Airway epithelial cell (primary cell): ENCODE results near the gene KRTAP9-2. TPM values are rescaled to one million over a fixed set of nuclear protein-coding genes. Genes with fewer than 3 reads are reported as not detected.

Experiments used
- total RNA-seq: library from RNA; depleted of rRNA; stranded (reverse); fragments of >200 nt; gene quantifications from 2 replicates; pipeline ENCODE4 v1.2.3, GENCODE V29; 2015

Gene KRTAP9-2
- not detected in 2 replicates for total RNA-seq

GRCh38 chr17:41226598-41227095, at the start of gene KRTAP9-2:
Gene KRTAP9-2, plus strand, starts transcription at chr17:41226648. Its CDS starts 7 bp downstream, at chr17:41226655.

GRCh38 chr17:41177727-41178271, 48.6 kb upstream of the KRTAP9-2 start, which contains the start of gene KRTAP4-2:
Gene KRTAP4-2, minus strand, starts transcription at chr17:41178221. Its CDS starts 57 bp downstream, at chr17:41178164.

GRCh38 chr17:41184480-41184961, 41.9 kb upstream of the KRTAP9-2 start, which contains the start of gene KRTAP4-1:
Gene KRTAP4-1, minus strand, starts transcription at chr17:41184911. Its CDS starts 57 bp downstream, at chr17:41184854.

GRCh38 chr17:41189837-41190318, 36.6 kb upstream of the KRTAP9-2 start, which contains the start of gene KRTAP9-1:
Gene KRTAP9-1, plus strand, starts transcription at chr17:41189887. Its CDS starts 0 bp downstream, at chr17:41189887.

GRCh38 chr17:41232399-41233105, 6.1 kb downstream of the KRTAP9-2 start, which contains the start of gene KRTAP9-3:
Gene KRTAP9-3, plus strand, starts transcription at chr17:41232449. Its CDS starts 53 bp downstream, at chr17:41232502.

GRCh38 chr17:41237949-41238437, 11.5 kb downstream of the KRTAP9-2 start, which contains the start of gene KRTAP9-8:
Gene KRTAP9-8, plus strand, starts transcription at chr17:41237999. Its CDS starts 53 bp downstream, at chr17:41238052.

GRCh38 chr17:41249637-41250240, 23.3 kb downstream of the KRTAP9-2 start, which contains the start of gene KRTAP9-4:
Gene KRTAP9-4, plus strand, starts transcription at chr17:41249687. Its CDS starts 34 bp downstream, at chr17:41249721.

GRCh38 chr17:41255381-41256290, 29.2 kb downstream of the KRTAP9-2 start, which contains the start of gene KRTAP9-9:
Gene KRTAP9-9, plus strand, starts transcription at chr17:41255384.

GRCh38 chr17:41265078-41265477, 38.6 kb downstream of the KRTAP9-2 start, which contains the start of gene KRTAP9-6:
Gene KRTAP9-6, plus strand, starts transcription at chr17:41265378. Its CDS starts 0 bp downstream, at chr17:41265378.

GRCh38 chr17:41275648-41276190, 49.3 kb downstream of the KRTAP9-2 start, which contains the start of gene KRTAP9-7:
Gene KRTAP9-7, plus strand, starts transcription at chr17:41275698. Its CDS starts 0 bp downstream, at chr17:41275698.

Other genes starting within 250 kb of the KRTAP9-2 start
- gene KRT40, start 242.3 kb upstream of the KRTAP9-2 start, total RNA-seq: 0.07 TPM in 1 of 2 replicates, not detected in the other
- not detected in 2 replicates for gene KRTAP3-3, start 232.5 kb upstream of the KRTAP9-2 start, total RNA-seq
- gene KRTAP3-2, start 226.7 kb upstream of the KRTAP9-2 start, total RNA-seq: not detected in 2 replicates
- not detected in 2 replicates for gene KRTAP3-1, start 217.5 kb upstream of the KRTAP9-2 start, total RNA-seq
- gene KRTAP1-5, start 199.4 kb upstream of the KRTAP9-2 start, total RNA-seq: not detected in 2 replicates
- not detected in 2 replicates for gene KRTAP1-4, start 196.5 kb upstream of the KRTAP9-2 start, total RNA-seq
- not detected in 2 replicates for gene KRTAP1-3, start 191.8 kb upstream of the KRTAP9-2 start, total RNA-seq
- not detected in 2 replicates for gene KRTAP1-1, start 185.2 kb upstream of the KRTAP9-2 start, total RNA-seq
- not detected in 2 replicates for gene KRTAP2-1, start 179.3 kb upstream of the KRTAP9-2 start, total RNA-seq
- not detected in 2 replicates for gene KRTAP2-2, start 171.4 kb upstream of the KRTAP9-2 start, total RNA-seq
- 0.21 and 0.84 TPM in 2 replicates for gene KRTAP2-3, start 166.5 kb upstream of the KRTAP9-2 start, total RNA-seq
- not detected in 2 replicates for gene KRTAP2-4, start 160.8 kb upstream of the KRTAP9-2 start, total RNA-seq
- gene KRTAP4-7, start 142.5 kb upstream of the KRTAP9-2 start, total RNA-seq: not detected in 2 replicates
- not detected in 2 replicates for gene KRTAP4-8, start 128.5 kb upstream of the KRTAP9-2 start, total RNA-seq
- not detected in 2 replicates for gene KRTAP4-16, start 124.4 kb upstream of the KRTAP9-2 start, total RNA-seq
- gene KRTAP4-9, start 121.3 kb upstream of the KRTAP9-2 start, total RNA-seq: not detected in 2 replicates
- not detected in 2 replicates for gene KRTAP4-11, start 108.3 kb upstream of the KRTAP9-2 start, total RNA-seq
- not detected in 2 replicates for gene KRTAP4-12, start 102.5 kb upstream of the KRTAP9-2 start, total RNA-seq
- not detected in 2 replicates for gene KRTAP4-6, start 86.1 kb upstream of the KRTAP9-2 start, total RNA-seq
- gene KRTAP4-5, start 76.8 kb upstream of the KRTAP9-2 start, total RNA-seq: not detected in 2 replicates
- not detected in 2 replicates for gene KRTAP4-4, start 65.9 kb upstream of the KRTAP9-2 start, total RNA-seq
- gene KRTAP4-3, start 58.4 kb upstream of the KRTAP9-2 start, total RNA-seq: not detected in 2 replicates
- gene KRTAP4-2, start 48.4 kb upstream of the KRTAP9-2 start, total RNA-seq: not detected in 2 replicates
- not detected in 2 replicates for gene KRTAP4-1, start 41.7 kb upstream of the KRTAP9-2 start, total RNA-seq
- gene KRTAP9-1, start 36.8 kb upstream of the KRTAP9-2 start, total RNA-seq: not detected in 2 replicates
- not detected in 2 replicates for gene KRTAP9-3, start 5.8 kb downstream of the KRTAP9-2 start, total RNA-seq
- gene KRTAP9-8, start 11.4 kb downstream of the KRTAP9-2 start, total RNA-seq: not detected in 2 replicates
- gene KRTAP9-4, start 23.0 kb downstream of the KRTAP9-2 start, total RNA-seq: not detected in 2 replicates
- gene KRTAP9-9, start 28.7 kb downstream of the KRTAP9-2 start, total RNA-seq: not detected in 2 replicates
- not detected in 2 replicates for gene KRTAP9-6, start 38.7 kb downstream of the KRTAP9-2 start, total RNA-seq
- not detected in 2 replicates for gene KRTAP9-7, start 49.0 kb downstream of the KRTAP9-2 start, total RNA-seq
- gene KRTAP29-1, start 76.2 kb downstream of the KRTAP9-2 start, total RNA-seq: not detected in 2 replicates
- not detected in 2 replicates for gene KRTAP16-1, start 82.7 kb downstream of the KRTAP9-2 start, total RNA-seq
- gene KRTAP17-1, start 89.1 kb downstream of the KRTAP9-2 start, total RNA-seq: not detected in 2 replicates
- gene KRT33A, start 124.2 kb downstream of the KRTAP9-2 start, total RNA-seq: 0.35 TPM in 1 of 2 replicates, not detected in the other
- gene KRT33B, start 143.2 kb downstream of the KRTAP9-2 start, total RNA-seq: not detected in 2 replicates
- 0.35 TPM in 1 of 2 replicates, not detected in the other for gene KRT34, start 155.7 kb downstream of the KRTAP9-2 start, total RNA-seq
- gene KRT31, start 171.0 kb downstream of the KRTAP9-2 start, total RNA-seq: 0.05 and 0.28 TPM in 2 replicates
- gene KRT37, start 197.9 kb downstream of the KRTAP9-2 start, total RNA-seq: not detected in 2 replicates
- gene KRT38, start 214.3 kb downstream of the KRTAP9-2 start, total RNA-seq: not detected in 2 replicates
- 0.21 TPM in 1 of 2 replicates, not detected in the other for gene KRT32, start 240.7 kb downstream of the KRTAP9-2 start, total RNA-seq